OCI-LY7 (cell line): ENCODE measurements around the gene HSD11B1L. TPM values are rescaled to one million over a fixed set of nuclear protein-coding genes. Genes with fewer than 3 reads are reported as not detected.
"Not testable (repeated sequence)": the region's sequence is repeated elsewhere in the genome, so short reads cannot be mapped to it uniquely, and the experiment has no call there.

Source experiments
- BruUV-seq: library from RNA; stranded (reverse); fragments of 400-500 nt; replicated peaks from 2 replicates; lab custom pipeline; 2021; lab: Mats Ljungman, UMichigan
- CTCF ChIA-PET: fragments of 300-600 bp; sonication (Branson Sonifier 250); formaldehyde crosslinking; loops from one replicate; lab custom pipeline; 2022; ENCODE audit warnings: antibody characterized with exemption; ENCODE audit not compliant: unreplicated experiment; lab: Charles Lee
- POLR2A ChIA-PET: fragments of 300-600 bp; sonication (Branson Sonifier 250); formaldehyde crosslinking; loops from one replicate; lab custom pipeline; 2022; ENCODE audit warnings: antibody characterized with exemption; lab: Charles Lee
- DNase-seq: peaks from one replicate; pipeline ENCODE4 v3.0.0-alpha.2; 2015; ENCODE audit warnings: low spot score
- H2AFZ ChIP-seq: fragments of 200-600 bp; sonication (generic), shearing (Covaris generic); 2 replicates; pipeline ENCODE4 v1.6.1; 2014; ENCODE audit warnings: mild to moderate bottlenecking, antibody characterized with exemption, low read length, moderate library complexity
- H3K27ac ChIP-seq: fragments of 200-600 bp; sonication (generic); 2 replicates; pipeline ENCODE4 v1.5.1; 2014; ENCODE audit warnings: mixed run types, low read depth, mild to moderate bottlenecking, moderate library complexity, low read length, inconsistent platforms; ENCODE audit not compliant: poor library complexity, severe bottlenecking
- H3K36me3 ChIP-seq: fragments of 200-600 bp; sonication (generic); 2 replicates; pipeline ENCODE4 v1.6.1; 2014; ENCODE audit warnings: mild to moderate bottlenecking, antibody characterized with exemption, low read length, moderate library complexity, mixed read lengths; ENCODE audit not compliant: insufficient read depth
- H3K4me1 ChIP-seq: fragments of 200-600 bp; sonication (generic); 2 replicates; pipeline ENCODE4 v1.5.1; 2014; ENCODE audit warnings: mild to moderate bottlenecking, low read length; ENCODE audit not compliant: insufficient read depth, poor library complexity, severe bottlenecking
- H3K4me2 ChIP-seq: fragments of 200-600 bp; sonication (generic); 2 replicates; pipeline ENCODE4 v1.6.1; 2014; ENCODE audit warnings: mild to moderate bottlenecking, low read length
- H3K4me3 ChIP-seq: fragments of 200-600 bp; sonication (generic); 2 replicates; pipeline ENCODE4 v1.5.1; 2014; ENCODE audit warnings: mild to moderate bottlenecking, low read depth, low read length; ENCODE audit not compliant: poor library complexity, severe bottlenecking
- H3K79me2 ChIP-seq: fragments of 200-600 bp; sonication (generic); 2 replicates; pipeline ENCODE4 v1.6.1; 2016; ENCODE audit warnings: low read depth, mild to moderate bottlenecking, low read length, moderate library complexity, mixed read lengths; ENCODE audit not compliant: insufficient read depth
- H3K9me2 ChIP-seq: fragments of 200-600 bp; sonication (generic); 2 replicates; pipeline ENCODE4 v1.6.1; 2016; ENCODE audit warnings: mild to moderate bottlenecking, low read length, mixed read lengths; ENCODE audit not compliant: insufficient read depth
- H3K9me3 ChIP-seq: fragments of 200-600 bp; sonication (generic); 2 replicates; pipeline ENCODE4 v1.6.1; 2014; ENCODE audit warnings: mild to moderate bottlenecking, mixed run types, low read length, mixed read lengths
- H4K20me1 ChIP-seq: fragments of 200-600 bp; sonication (generic); 2 replicates; pipeline ENCODE4 v1.6.1; 2014; ENCODE audit warnings: mild to moderate bottlenecking, antibody characterized with exemption, low read length, moderate library complexity, mixed read lengths; ENCODE audit not compliant: insufficient read depth
- CTCF ChIP-seq: fragments of 200-600 bp; sonication (generic); conservative IDR thresholded peaks from 2 replicates; pipeline ENCODE4 v1.5.1; 2014; ENCODE audit warnings: mild to moderate bottlenecking, antibody characterized with exemption, low read length, moderate library complexity, mixed read lengths
- EZH2phosphoT487 ChIP-seq: fragments of 200-600 bp; sonication (generic); IDR thresholded peaks from 2 replicates; pipeline ENCODE4 v1.6.1; 2018; ENCODE audit warnings: low read depth, borderline replicate concordance, mild to moderate bottlenecking, mixed run types, antibody characterized with exemption, low read length, moderate library complexity, mixed read lengths
- intact Hi-C: fragments of 100-400 bp; cut with micrococcal nuclease; formaldehyde crosslinking; loops from one replicate; pipeline ENCODE4 v1.10.0; 2022; ENCODE audit not compliant: unreplicated experiment
- total RNA-seq, 2 experiments: library from RNA; depleted of rRNA in 1 of 2; stranded (reverse); fragments of >200 nt in 1 of 2; shearing (Covaris generic) in 1 of 2; gene quantifications; 2 replicates each; pipeline ENCODE4 v1.2.3, GENCODE V29; 2014 to 2022

The HSD11B1L gene
- total RNA-seq, 2 experiments from 2014 or later, result 4.6 to 4.9 TPM

- 0 out of 2 replicates have a peak, but pooled peaks cover 6% of the 10 kb centered on the region for H4K20me1 ChIP-seq
- POLR2A ChIA-PET, result interaction anchor here (2.0 kb wide), 1 partner anchor 32 kb away, joined by 8 read pairs; the partner anchor contains the start of gene LONP1
- CTCF ChIA-PET, result interaction anchor here (0.5 to 1.1 kb wide), 3 partner anchors 32 to 1926 kb away, joined by 3 read pairs; partner anchors contain the start of genes APBA3 and FEM1A
- H3K4me3 ChIP-seq, result peak overlapping the region; percentile 67
- BruUV-seq, result no TSS peak
- no peaks in the 10 kb centered on the region for H3K9me3 ChIP-seq
- intact Hi-C loops, result loop anchor here (1.0 to 2.0 kb wide), 2 partner anchors 33 to 218 kb away; partner anchors contain the start of genes CATSPERD, LONP1 and VMAC
- DNase-seq, result peak; percentile 97
- peak overlapping the region; percentile 52 for H3K27ac ChIP-seq
- no peaks in the 10 kb centered on the region for H3K9me2 ChIP-seq
- peaks cover 17% of the 10 kb centered on the region for H3K79me2 ChIP-seq
- H3K4me1 ChIP-seq, result peaks cover 11% of the 10 kb centered on the region
- TF ChIP-seq CTCF (peak; percentile 83), EZH2phosphoT487 (no peak)
- peak overlapping the region; percentile 54; the same call in 1 of the 2 replicates for H2AFZ ChIP-seq
- H3K4me2 ChIP-seq, result peak overlapping the region; percentile 67
- peaks cover 17% of the 10 kb centered on the region for H3K36me3 ChIP-seq
Measured at GRCh38 chr19:5686647-5687359, 6.0 kb downstream of the HSD11B1L start.

GRCh38 chr19:5687360-5688198, 6.8 kb downstream of the HSD11B1L start:
- TF ChIP-seq EZH2phosphoT487 (no peak), CTCF (0 out of 2 replicates have a peak, but pooled peaks have one; percentile 7)
- no peak overlapping the region for H2AFZ ChIP-seq
- H3K9me3 ChIP-seq, result no peaks in the 10 kb centered on the region
- H3K4me3 ChIP-seq, result no peak overlapping the region
- H3K9me2 ChIP-seq, result no peaks in the 10 kb centered on the region
- H3K4me2 ChIP-seq, result no peak overlapping the region; the same call in 1 of the 2 replicates
- peaks cover 25% of the 10 kb centered on the region for H3K79me2 ChIP-seq
- H4K20me1 ChIP-seq, result 0 out of 2 replicates have a peak, but pooled peaks cover 6% of the 10 kb centered on the region
- intact Hi-C loops, result loop anchor here (1.0 to 2.0 kb wide), 2 partner anchors 33 to 217 kb away; partner anchors contain the start of genes CATSPERD, LONP1 and VMAC
- ChIA-PET POLR2A (interaction anchor here (2.0 kb wide), 1 partner anchor 31 kb away, joined by 8 read pairs; the partner anchor contains the start of gene LONP1), CTCF (interaction anchor here (0.6 kb wide), 1 partner anchor 896 kb away, joined by 3 read pairs; the partner anchor contains the start of gene FEM1A)
- no TSS peak for BruUV-seq
- H3K27ac ChIP-seq, result no peak overlapping the region
- H3K4me1 ChIP-seq, result peaks cover 17% of the 10 kb centered on the region
- H3K36me3 ChIP-seq, result peaks cover 24% of the 10 kb centered on the region
- DNase-seq, result no peak

GRCh38 chr19:5688262-5688881, 7.5 kb downstream of the HSD11B1L start:
- H2AFZ ChIP-seq, DNase-seq, intact Hi-C loops, BruUV-seq, H3K4me3 ChIP-seq, H4K20me1 ChIP-seq, H3K9me3 ChIP-seq, H3K4me2 ChIP-seq, H3K27ac ChIP-seq, H3K9me2 ChIP-seq, POLR2A ChIA-PET, CTCF ChIA-PET: not testable (repeated sequence)
- H3K79me2 ChIP-seq, result peaks cover 33% of the 10 kb centered on the region
- peaks cover 32% of the 10 kb centered on the region for H3K36me3 ChIP-seq
- H3K4me1 ChIP-seq, result peaks cover 18% of the 10 kb centered on the region
